ENCODE data around the gene NHP2. TPM values are rescaled to one million over a fixed set of nuclear protein-coding genes. Genes with fewer than 3 reads are reported as not detected.
A peak's percentile ranks its signal among the peaks of the same experiment; 100 is the strongest.

NHP2 gene
- total RNA-seq, 4 donors from 2014 or later, result 28.1 to 116 (median 96.7) TPM

DNA sequence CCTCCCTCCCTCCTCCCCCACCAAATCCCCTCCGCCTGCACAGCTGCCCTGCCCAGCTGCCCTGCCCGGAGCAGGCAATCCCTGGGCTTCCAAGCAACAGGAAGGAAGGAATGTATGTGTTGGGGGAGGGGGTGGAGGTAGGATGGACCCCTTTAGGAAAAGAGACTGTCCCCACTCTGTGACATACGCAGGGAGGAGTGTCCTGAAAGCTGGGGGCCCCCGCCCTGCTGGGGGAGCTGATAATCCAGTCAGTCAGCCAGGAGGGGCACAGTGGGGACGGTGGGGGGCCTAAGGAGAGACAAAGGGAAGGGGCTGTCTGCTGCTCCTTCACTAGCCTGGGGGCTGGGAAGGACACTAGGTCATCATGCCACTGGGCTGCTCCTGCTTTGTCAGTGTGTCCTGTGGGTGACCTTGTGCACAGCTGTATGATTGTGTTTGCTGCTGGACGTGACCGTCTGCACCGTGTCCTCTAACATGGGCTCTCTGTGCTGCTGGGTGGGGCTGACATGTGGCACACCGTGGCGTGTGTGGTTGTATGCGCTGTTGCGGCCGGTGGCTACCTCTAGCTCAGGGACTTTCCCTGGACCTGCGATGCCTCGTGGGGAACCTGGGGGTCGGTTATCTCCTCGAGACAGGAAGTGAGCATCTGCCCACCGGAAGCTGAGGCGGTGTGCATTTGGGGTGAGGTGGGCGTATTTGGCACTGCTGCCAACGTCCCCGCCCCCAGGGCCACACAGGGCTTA, 37.4 kb downstream of the NHP2 start:
- H3K27ac ChIP-seq, result no peak overlapping the region
- H3K27me3 ChIP-seq, result peaks cover 61% of the 10 kb centered on the region
- 17% methylated on average over 22 of the region's 22 CpGs; no CpG with 5 or more reads in 1 of the 2 donors for WGBS, 2 donors (ENCODE audit: low coverage in 1 of 2)
- no peaks in the 10 kb centered on the region for H3K9me3 ChIP-seq
- peaks cover 10 to 46% (median 26%) of the 10 kb centered on the region in 4 donors for H3K4me1 ChIP-seq
- TF ChIP-seq POLR2A (IDR thresholded peaks at IDR 0.05) (no peak), POLR2AphosphoS5 (IDR thresholded peaks at IDR 0.05) (no peak), EP300 (IDR thresholded peaks at IDR 0.05; ENCODE audit: low read depth) (no peak), CTCF (IDR thresholded peaks at IDR 0.05) (no peak)
- intact Hi-C loops (cut with DNase I; ENCODE audit: low total_unique reads) (no loop called here), in situ Hi-C loops (cut with MboI; ENCODE audit: low pct_ligation_motif_present in 1 of 4, low pct_unique_long_range_greater_than_20kb in 1 of 4, low sequenced_read_pairs in 3 of 4) (no loop called here)
- H3K36me3 ChIP-seq, result no peaks in the 10 kb centered on the region
- H3K4me3 ChIP-seq, result no peak overlapping the region
- peak; percentile 56 for DNase-seq

DNA sequence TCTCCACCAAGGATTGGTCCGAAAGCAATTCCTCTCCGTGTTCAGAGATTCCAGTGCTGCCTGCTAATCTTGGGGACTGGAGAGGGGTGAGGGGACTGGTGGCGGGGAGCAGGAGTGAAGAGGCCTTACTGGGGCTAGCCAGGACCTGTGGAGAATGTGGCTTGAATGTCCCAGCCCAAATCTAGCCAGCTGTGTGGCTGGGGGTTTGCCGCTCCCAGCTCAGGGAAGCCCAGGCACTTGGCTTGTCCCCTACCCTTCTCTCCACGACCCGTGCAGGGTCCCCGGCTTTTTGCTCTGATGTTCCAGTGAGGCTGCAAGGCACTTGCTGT, 37.9 kb downstream of the NHP2 start:
- peaks cover 8 to 40% (median 22%) of the 10 kb centered on the region in 4 donors for H3K4me1 ChIP-seq
- WGBS, 2 donors (ENCODE audit: low coverage in 1 of 2), result 17% methylated on average over 7 of the region's 7 CpGs; no CpG with 5 or more reads in 1 of the 2 donors
- H3K4me3 ChIP-seq, result no peak overlapping the region
- intact Hi-C loops (cut with DNase I; ENCODE audit: low total_unique reads), result no loop called here
- no peak overlapping the region for H3K27ac ChIP-seq
- DNase-seq, result no peak
- TF ChIP-seq POLR2AphosphoS5 (IDR thresholded peaks at IDR 0.05) (no peak), EP300 (IDR thresholded peaks at IDR 0.05; ENCODE audit: low read depth) (no peak), POLR2A (IDR thresholded peaks at IDR 0.05) (no peak), CTCF (IDR thresholded peaks at IDR 0.05) (no peak)
- no peaks in the 10 kb centered on the region for H3K9me3 ChIP-seq
- H3K27me3 ChIP-seq, result peaks cover 61% of the 10 kb centered on the region
- in situ Hi-C loops (cut with MboI; ENCODE audit: low pct_ligation_motif_present in 1 of 4, low pct_unique_long_range_greater_than_20kb in 1 of 4, low sequenced_read_pairs in 3 of 4), result no loop called here
- no peaks in the 10 kb centered on the region for H3K36me3 ChIP-seq

GRCh38 chr5:178115136-178115813, 38.4 kb downstream of the NHP2 start:
- in situ Hi-C loops (cut with MboI; ENCODE audit: low pct_ligation_motif_present in 1 of 4, low pct_unique_long_range_greater_than_20kb in 1 of 4, low sequenced_read_pairs in 3 of 4), result no loop called here
- no peak overlapping the region for H3K27ac ChIP-seq

More at GRCh38 chr5:178115136-178115813, 38.4 kb downstream of the NHP2 start:
- Histone ChIP-seq H3K36me3 (no peaks in the 10 kb centered on the region), H3K4me3 (no peak overlapping the region), H3K27me3 (peaks cover 61% of the 10 kb centered on the region), H3K9me3 (no peaks in the 10 kb centered on the region), H3K4me1 (peaks cover 8 to 37% (median 21%) of the 10 kb centered on the region in 4 donors)
- no peak for DNase-seq
- TF ChIP-seq EP300 (IDR thresholded peaks at IDR 0.05; ENCODE audit: low read depth), result no peak
- TF ChIP-seq POLR2AphosphoS5 (IDR thresholded peaks at IDR 0.05), result no peak
- no peak for TF ChIP-seq CTCF (IDR thresholded peaks at IDR 0.05)
- no peak for TF ChIP-seq POLR2A (IDR thresholded peaks at IDR 0.05)
- intact Hi-C loops (cut with DNase I; ENCODE audit: low total_unique reads), result no loop called here
- WGBS, 2 donors (ENCODE audit: low coverage in 1 of 2), result 30 to 36% methylated on average over 2 to 11 of the region's 12 CpGs
